DOHH2 (cell line): ENCODE results near the gene MYO1D.

Experiments used
- EZH2phosphoT487 ChIP-seq: fragments of 200-600 bp; sonication (generic); IDR thresholded peaks from 2 replicates; pipeline ENCODE4 v1.6.1; 2017; ENCODE audit warnings: borderline replicate concordance, mild to moderate bottlenecking, antibody characterized with exemption, low read length, moderate library complexity, mixed read lengths
- TF ChIP-seq, protein P1 (sequence below): fragments of 200-600 bp; sonication (generic); IDR thresholded peaks from one replicate; pipeline ENCODE4 v1.5.1; 2014; ENCODE audit warnings: antibody characterized with exemption, mild to moderate bottlenecking, low read depth, low read length; ENCODE audit not compliant: poor library complexity, severe bottlenecking

DNA sequence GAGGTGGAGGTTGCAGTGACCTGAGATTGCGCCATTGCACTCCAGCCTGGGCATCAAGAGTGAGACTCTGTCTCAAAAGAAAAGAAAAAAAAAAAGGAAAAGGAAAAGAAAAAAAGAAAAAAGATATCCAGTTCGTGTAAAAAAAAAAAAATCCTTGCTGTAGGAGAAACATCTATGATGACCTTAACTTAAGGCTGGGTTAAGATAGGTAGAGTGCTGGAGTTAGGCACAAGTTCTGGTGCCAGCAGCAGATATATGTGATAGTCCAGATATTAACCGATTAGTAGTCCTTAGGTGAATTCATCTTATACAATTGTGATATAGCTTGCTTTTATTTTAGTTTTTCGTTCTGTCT lies 415.4 kb downstream of the MYO1D start:
- TF ChIP-seq, protein P1, sequence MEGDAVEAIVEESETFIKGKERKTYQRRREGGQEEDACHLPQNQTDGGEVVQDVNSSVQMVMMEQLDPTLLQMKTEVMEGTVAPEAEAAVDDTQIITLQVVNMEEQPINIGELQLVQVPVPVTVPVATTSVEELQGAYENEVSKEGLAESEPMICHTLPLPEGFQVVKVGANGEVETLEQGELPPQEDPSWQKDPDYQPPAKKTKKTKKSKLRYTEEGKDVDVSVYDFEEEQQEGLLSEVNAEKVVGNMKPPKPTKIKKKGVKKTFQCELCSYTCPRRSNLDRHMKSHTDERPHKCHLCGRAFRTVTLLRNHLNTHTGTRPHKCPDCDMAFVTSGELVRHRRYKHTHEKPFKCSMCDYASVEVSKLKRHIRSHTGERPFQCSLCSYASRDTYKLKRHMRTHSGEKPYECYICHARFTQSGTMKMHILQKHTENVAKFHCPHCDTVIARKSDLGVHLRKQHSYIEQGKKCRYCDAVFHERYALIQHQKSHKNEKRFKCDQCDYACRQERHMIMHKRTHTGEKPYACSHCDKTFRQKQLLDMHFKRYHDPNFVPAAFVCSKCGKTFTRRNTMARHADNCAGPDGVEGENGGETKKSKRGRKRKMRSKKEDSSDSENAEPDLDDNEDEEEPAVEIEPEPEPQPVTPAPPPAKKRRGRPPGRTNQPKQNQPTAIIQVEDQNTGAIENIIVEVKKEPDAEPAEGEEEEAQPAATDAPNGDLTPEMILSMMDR = no peak
- TF ChIP-seq EZH2phosphoT487 = no peak
